ENCODE data around the gene ZBTB4. TPM values are rescaled to one million over a fixed set of nuclear protein-coding genes. Genes with fewer than 3 reads are reported as not detected.
A peak's percentile ranks its signal among the peaks of the same experiment; 100 is the strongest.

Gene ZBTB4
- total RNA-seq, 1 experiment from 2014 or later, result 17.7 TPM

DNA sequence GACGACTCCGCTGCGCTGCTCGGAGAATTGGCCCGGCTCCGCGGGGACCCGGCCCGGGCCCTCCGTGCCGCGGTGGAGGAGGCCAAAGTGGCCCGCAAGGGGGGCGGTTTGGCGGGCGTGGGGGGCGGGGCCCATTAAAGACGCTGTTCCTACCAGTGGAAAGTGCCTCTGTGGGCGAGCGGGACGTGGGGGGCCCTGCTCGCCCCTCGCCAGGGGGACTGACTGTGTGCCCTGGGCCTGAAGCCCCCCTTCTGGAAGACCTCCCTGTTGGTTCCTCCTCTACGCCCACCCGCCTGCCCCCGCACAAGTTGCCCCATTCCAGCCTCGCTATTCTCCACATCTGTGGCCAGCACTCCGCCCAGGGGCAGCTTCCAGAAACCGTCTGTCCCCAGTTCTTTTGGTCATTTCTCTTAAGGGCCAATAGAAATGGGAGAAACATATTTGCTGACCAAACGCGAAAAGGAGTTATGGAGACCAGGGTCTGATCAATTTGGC lies 42.0 kb downstream of the ZBTB4 start:
- peaks cover 42% of the 10 kb centered on the region for H3K4me1 ChIP-seq (ENCODE audit: insufficient read depth, low read length, poor library complexity, severe bottlenecking)
- DNase-seq (ENCODE audit: low spot score), result no peak
- H3K27ac ChIP-seq (ENCODE audit: low read depth, low read length, poor library complexity, severe bottlenecking), result peak overlapping the region; percentile 41
- peak overlapping the region; percentile 90 for H3K4me3 ChIP-seq (ENCODE audit: low read depth, low read length, poor library complexity, severe bottlenecking)
- POLR2A ChIA-PET (ENCODE audit: low non-redundant PET), result interaction anchor here (0.6 kb wide), 1 partner anchor 47 kb away, joined by 3 read pairs; no protein-coding TSS in a partner anchor
- CTCF ChIA-PET, result interaction anchor here (0.9 to 1.3 kb wide), 3 partner anchors 34 to 81 kb away, joined by 5 to 7 read pairs (median 6); partner anchors contain the start of gene TMEM256
- no TSS peak for BruUV-seq (replicated peaks)
- TF ChIP-seq EZH2 (IDR thresholded peaks at IDR 0.05; ENCODE audit: borderline replicate concordance, low read depth, low read length, poor library complexity, severe bottlenecking), result no peak
- TF ChIP-seq, protein P1, sequence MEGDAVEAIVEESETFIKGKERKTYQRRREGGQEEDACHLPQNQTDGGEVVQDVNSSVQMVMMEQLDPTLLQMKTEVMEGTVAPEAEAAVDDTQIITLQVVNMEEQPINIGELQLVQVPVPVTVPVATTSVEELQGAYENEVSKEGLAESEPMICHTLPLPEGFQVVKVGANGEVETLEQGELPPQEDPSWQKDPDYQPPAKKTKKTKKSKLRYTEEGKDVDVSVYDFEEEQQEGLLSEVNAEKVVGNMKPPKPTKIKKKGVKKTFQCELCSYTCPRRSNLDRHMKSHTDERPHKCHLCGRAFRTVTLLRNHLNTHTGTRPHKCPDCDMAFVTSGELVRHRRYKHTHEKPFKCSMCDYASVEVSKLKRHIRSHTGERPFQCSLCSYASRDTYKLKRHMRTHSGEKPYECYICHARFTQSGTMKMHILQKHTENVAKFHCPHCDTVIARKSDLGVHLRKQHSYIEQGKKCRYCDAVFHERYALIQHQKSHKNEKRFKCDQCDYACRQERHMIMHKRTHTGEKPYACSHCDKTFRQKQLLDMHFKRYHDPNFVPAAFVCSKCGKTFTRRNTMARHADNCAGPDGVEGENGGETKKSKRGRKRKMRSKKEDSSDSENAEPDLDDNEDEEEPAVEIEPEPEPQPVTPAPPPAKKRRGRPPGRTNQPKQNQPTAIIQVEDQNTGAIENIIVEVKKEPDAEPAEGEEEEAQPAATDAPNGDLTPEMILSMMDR (conservative IDR thresholded peaks at IDR 0.05; ENCODE audit: low read depth, low read length), result no peak
- no peaks in the 10 kb centered on the region for H3K9me3 ChIP-seq (ENCODE audit: low read depth, low read length, poor library complexity, severe bottlenecking)
- H3K27me3 ChIP-seq (replicated peaks; ENCODE audit: insufficient read depth, low read depth, low read length, poor library complexity), result no peaks in the 10 kb centered on the region
- intact Hi-C loops (cut with micrococcal nuclease; ENCODE audit: unreplicated experiment), result loop anchor here (2.0 to 5.0 kb wide), 3 partner anchors 80 to 250 kb away; partner anchors contain the start of genes SENP3, TMEM95, TP53 and WRAP53
- no peaks in the 10 kb centered on the region for H3K36me3 ChIP-seq (ENCODE audit: insufficient read depth, low read length, poor library complexity, severe bottlenecking)

DNA sequence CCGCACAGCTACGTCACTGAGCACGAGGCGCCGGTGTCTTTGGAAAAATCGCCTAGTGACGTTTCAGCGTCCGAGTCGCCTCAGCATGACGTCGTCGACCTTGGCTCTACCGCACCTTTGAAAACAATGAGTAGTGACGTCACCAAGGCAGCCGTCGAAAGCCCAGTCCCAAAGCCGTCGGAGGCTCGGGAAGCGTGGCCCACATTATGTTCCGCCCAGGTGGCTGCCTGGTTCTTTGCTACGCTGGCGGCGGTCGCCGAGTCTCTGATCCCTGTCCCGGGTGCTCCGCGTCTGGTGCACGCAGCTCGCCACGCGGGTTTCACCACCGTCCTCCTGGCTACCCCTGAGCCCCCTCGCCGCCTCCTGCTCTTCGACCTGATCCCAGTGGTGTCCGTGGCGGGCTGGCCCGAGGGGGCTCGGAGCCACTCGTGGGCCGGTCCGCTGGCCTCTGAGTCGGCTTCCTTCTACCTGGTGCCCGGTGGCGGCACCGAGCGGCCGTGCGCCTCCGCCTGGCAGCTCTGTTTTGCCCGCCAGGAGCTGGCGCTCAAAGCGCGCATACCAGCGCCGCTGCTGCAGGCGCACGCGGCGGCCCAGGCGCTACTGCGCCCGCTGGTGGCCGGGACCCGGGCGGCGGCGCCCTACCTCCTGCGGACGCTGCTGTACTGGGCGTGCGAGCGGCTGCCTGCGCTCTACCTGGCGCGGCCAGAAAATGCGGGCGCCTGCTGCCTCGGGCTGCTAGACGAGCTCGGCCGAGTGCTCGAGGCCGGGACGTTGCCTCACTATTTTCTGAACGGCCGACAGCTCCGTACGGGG lies 42.7 kb downstream of the ZBTB4 start:
- H3K27me3 ChIP-seq (replicated peaks; ENCODE audit: insufficient read depth, low read depth, low read length, poor library complexity), result no peaks in the 10 kb centered on the region
- H3K36me3 ChIP-seq (ENCODE audit: insufficient read depth, low read length, poor library complexity, severe bottlenecking), result no peaks in the 10 kb centered on the region
- TF ChIP-seq, protein P1 (conservative IDR thresholded peaks at IDR 0.05; ENCODE audit: low read depth, low read length), result peak; percentile 70
- TF ChIP-seq EZH2 (IDR thresholded peaks at IDR 0.05; ENCODE audit: borderline replicate concordance, low read depth, low read length, poor library complexity, severe bottlenecking), result no peak
- intact Hi-C loops (cut with micrococcal nuclease; ENCODE audit: unreplicated experiment), result loop anchor here (2.0 to 5.0 kb wide), 3 partner anchors 79 to 251 kb away; partner anchors contain the start of genes SENP3, TMEM95, TP53 and WRAP53
- H3K27ac ChIP-seq (ENCODE audit: low read depth, low read length, poor library complexity, severe bottlenecking), result peak overlapping the region; percentile 41
- no TSS peak for BruUV-seq (replicated peaks)
- POLR2A ChIA-PET (ENCODE audit: low non-redundant PET), result interaction anchor here (0.6 kb wide), 1 partner anchor 48 kb away, joined by 3 read pairs; no protein-coding TSS in a partner anchor
- peaks cover 42% of the 10 kb centered on the region for H3K4me1 ChIP-seq (ENCODE audit: insufficient read depth, low read length, poor library complexity, severe bottlenecking)
- peak overlapping the region; percentile 90 for H3K4me3 ChIP-seq (ENCODE audit: low read depth, low read length, poor library complexity, severe bottlenecking)
- peak; percentile 92 for DNase-seq (ENCODE audit: low spot score)
- CTCF ChIA-PET, result interaction anchor here (0.9 to 1.7 kb wide), 5 partner anchors 33 to 124 kb away, joined by 4 to 7 read pairs (median 6); partner anchors contain the start of gene TMEM256
- no peaks in the 10 kb centered on the region for H3K9me3 ChIP-seq (ENCODE audit: low read depth, low read length, poor library complexity, severe bottlenecking)

DNA sequence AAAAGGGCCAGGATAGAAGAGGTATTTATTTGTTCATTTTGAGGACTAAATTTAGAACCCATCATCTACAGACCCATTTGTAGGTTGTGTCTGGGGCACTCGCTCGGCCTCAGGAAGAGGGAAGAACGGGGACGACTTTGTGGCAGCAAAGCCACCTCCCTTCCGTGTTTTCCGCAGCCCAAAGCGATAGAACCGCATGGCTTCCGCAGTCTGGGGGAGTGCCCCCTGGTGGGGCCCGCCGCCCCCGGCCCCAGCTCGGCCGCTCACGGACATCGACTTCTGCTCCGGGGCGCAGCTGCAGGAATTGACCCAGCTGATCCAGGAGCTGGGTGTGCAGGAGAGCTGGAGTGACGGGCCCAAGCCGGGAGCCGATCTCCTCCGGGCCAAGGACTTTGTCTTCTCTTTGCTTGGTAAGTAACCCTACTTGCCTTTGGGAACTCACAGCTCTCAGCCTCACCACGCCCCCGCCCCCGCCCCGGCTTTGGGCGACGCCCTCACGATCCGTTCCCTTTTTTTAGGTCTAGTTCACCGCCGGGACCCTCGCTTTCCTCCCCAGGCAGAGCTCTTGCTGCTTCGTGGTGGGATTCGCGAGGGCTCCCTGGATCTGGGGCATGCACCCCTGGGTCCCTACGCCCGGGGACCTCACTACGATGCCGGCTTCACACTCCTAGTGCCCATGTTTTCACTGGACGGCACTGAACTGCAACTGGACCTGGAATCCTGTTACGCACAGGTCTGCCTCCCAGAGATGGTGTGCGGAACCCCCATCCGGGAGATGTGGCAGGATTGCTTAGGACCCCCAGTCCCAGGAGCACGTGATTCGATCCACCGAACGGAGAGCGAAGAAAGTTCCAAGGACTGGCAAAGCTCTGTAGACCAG lies 43.5 kb downstream of the ZBTB4 start:
- no TSS peak for BruUV-seq (replicated peaks)
- POLR2A ChIA-PET (ENCODE audit: low non-redundant PET), result interaction anchor here (1.1 to 1.2 kb wide), 2 partner anchors 10 to 32 kb away, joined by 5 read pairs; partner anchors contain the start of gene TMEM256
- Histone ChIP-seq H3K9me3 (ENCODE audit: low read depth, low read length, poor library complexity, severe bottlenecking) (no peaks in the 10 kb centered on the region), H3K4me3 (ENCODE audit: low read depth, low read length, poor library complexity, severe bottlenecking) (peak overlapping the region; percentile 90), H3K36me3 (ENCODE audit: insufficient read depth, low read length, poor library complexity, severe bottlenecking) (no peaks in the 10 kb centered on the region), H3K27ac (ENCODE audit: low read depth, low read length, poor library complexity, severe bottlenecking) (peak overlapping the region; percentile 41), H3K27me3 (replicated peaks; ENCODE audit: insufficient read depth, low read depth, low read length, poor library complexity) (no peaks in the 10 kb centered on the region), H3K4me1 (ENCODE audit: insufficient read depth, low read length, poor library complexity, severe bottlenecking) (peaks cover 34% of the 10 kb centered on the region)
- DNase-seq (ENCODE audit: low spot score), result peak; percentile 78
- intact Hi-C loops (cut with micrococcal nuclease; ENCODE audit: unreplicated experiment), result loop anchor here (1.0 to 5.0 kb wide), 5 partner anchors 32 to 251 kb away; partner anchors contain the start of genes SENP3, TMEM256, TMEM95 and TP53
- TF ChIP-seq, protein P1 (conservative IDR thresholded peaks at IDR 0.05; ENCODE audit: low read depth, low read length), result 0 out of 2 replicates have a peak, but pooled peaks have one; percentile 35
- TF ChIP-seq EZH2 (IDR thresholded peaks at IDR 0.05; ENCODE audit: borderline replicate concordance, low read depth, low read length, poor library complexity, severe bottlenecking), result no peak
- CTCF ChIA-PET, result interaction anchor here (1.1 to 1.7 kb wide), 3 partner anchors 67 to 125 kb away, joined by 4 to 6 read pairs (median 5); no protein-coding TSS in a partner anchor

All from A673 (cell line).